IMR-90 (cell line): Measurements from ENCODE around the gene MCRIP2. TPM values are rescaled to one million over a fixed set of nuclear protein-coding genes. Genes with fewer than 3 reads are reported as not detected.

Source experiments
- ATAC-seq: fragments of 200-7000 bp; cut with Tn5 transposase; 2 replicates; pipeline ENCODE4 v1.9.1; 2020; ENCODE audit warnings: low read depth, mild to moderate bottlenecking, moderate library complexity
- BruUV-seq: library from RNA; stranded (reverse); fragments of 400-500 nt; replicated peaks from 2 replicates; lab custom pipeline; 2021; lab: Mats Ljungman, UMichigan
- CTCF ChIA-PET: fragments of 300-600 bp; formaldehyde crosslinking; extraction: SDS; loops from one replicate; lab custom pipeline; 2021; ENCODE audit warnings: antibody characterized with exemption; lab: Yijun Ruan, JAX
- POLR2A ChIA-PET: fragments of 300-600 bp; sonication (Branson Sonifier 250); formaldehyde crosslinking; loops from one replicate; lab custom pipeline; 2022; ENCODE audit warnings: antibody characterized with exemption; ENCODE audit not compliant: unreplicated experiment; lab: Charles Lee
- DNase-seq: peaks from one replicate; pipeline ENCODE4 v3.0.0; 2013
- H2AFZ ChIP-seq: replicated peaks from 2 replicates; pipeline ENCODE3; 2013; ENCODE audit warnings: low read length, mild to moderate bottlenecking; ENCODE audit not compliant: poor library complexity
- H2AK5ac ChIP-seq: 2 replicates; pipeline ENCODE4 v1.6.1; 2013; ENCODE audit warnings: low read depth, low read length, inconsistent platforms
- H2AK9ac ChIP-seq: replicated peaks from 2 replicates; pipeline ENCODE3; 2013; ENCODE audit warnings: mild to moderate bottlenecking, low read depth, low read length, moderate library complexity; ENCODE audit not compliant: poor library complexity
- H2BK120ac ChIP-seq: 2 replicates; pipeline ENCODE4 v1.6.1; 2013; ENCODE audit warnings: low read depth, low read length, inconsistent platforms
- H2BK15ac ChIP-seq: 3 replicates; pipeline ENCODE4 v1.6.1; 2013; ENCODE audit warnings: low read depth, low read length, inconsistent platforms
- H2BK20ac ChIP-seq: 2 replicates; pipeline ENCODE4 v1.6.1; 2013; ENCODE audit warnings: low read depth, mild to moderate bottlenecking, inconsistent platforms, low read length, moderate library complexity
- H2BK5ac ChIP-seq: 2 replicates; pipeline ENCODE4 v1.6.1; 2013; ENCODE audit warnings: mild to moderate bottlenecking, low read depth, low read length, inconsistent platforms; ENCODE audit not compliant: poor library complexity, severe bottlenecking
- H3K14ac ChIP-seq: replicated peaks from 2 replicates; pipeline ENCODE4 v1.6.1; 2013; ENCODE audit warnings: low read depth, low read length, inconsistent platforms
- H3K18ac ChIP-seq: 2 replicates; pipeline ENCODE4 v1.6.1; 2013; ENCODE audit warnings: low read depth, low read length, control low read depth
- H3K23ac ChIP-seq: 2 replicates; pipeline ENCODE4 v1.6.1; 2013; ENCODE audit warnings: low read depth, low read length, inconsistent platforms
- H3K27ac ChIP-seq: 2 replicates; pipeline ENCODE4 v1.5.1; 2013; ENCODE audit warnings: mild to moderate bottlenecking, control low read depth, low read length; ENCODE audit not compliant: insufficient read depth
- H3K27me3 ChIP-seq: 2 replicates; pipeline ENCODE4 v1.6.1; 2013; ENCODE audit warnings: low read length; ENCODE audit not compliant: control insufficient read depth, insufficient read depth
- H3K36me3 ChIP-seq: 2 replicates; pipeline ENCODE4 v1.6.1; 2013; ENCODE audit warnings: low read length, mixed read lengths; ENCODE audit not compliant: control insufficient read depth, insufficient read depth
- H3K4ac ChIP-seq: 2 replicates; pipeline ENCODE4 v1.6.1; 2013; ENCODE audit warnings: low read depth, low read length, inconsistent platforms
- H3K4me1 ChIP-seq: 2 replicates; pipeline ENCODE4 v1.6.1; 2013; ENCODE audit warnings: low read length, mixed read lengths; ENCODE audit not compliant: control insufficient read depth, insufficient read depth
- H3K4me2 ChIP-seq: 2 replicates; pipeline ENCODE4 v1.6.1; 2013; ENCODE audit warnings: low read depth, mild to moderate bottlenecking, control low read depth, low read length, moderate library complexity
- H3K4me3 ChIP-seq: 2 replicates; pipeline ENCODE4 v1.5.1; 2013; ENCODE audit warnings: low read depth, mild to moderate bottlenecking, control low read depth, low read length, moderate library complexity; ENCODE audit not compliant: insufficient read depth
- H3K56ac ChIP-seq: 2 replicates; pipeline ENCODE4 v1.6.1; 2013; ENCODE audit warnings: low read length, inconsistent platforms; ENCODE audit not compliant: insufficient read depth; ENCODE audit errors: extremely low read depth
- H3K79me1 ChIP-seq, 2 experiments: 2 replicates each; pipeline ENCODE4 v1.6.1; 2013; ENCODE audit warnings: low read length in 2 of 2, inconsistent platforms in 1 of 2, low read depth in 1 of 2
- H3K9ac ChIP-seq: 2 replicates; pipeline ENCODE4 v1.6.1; 2013; ENCODE audit warnings: low read depth, low read length, control low read depth
- H3K9me1 ChIP-seq: 2 replicates; pipeline ENCODE4 v1.6.1; 2013; ENCODE audit warnings: low read length, inconsistent platforms; ENCODE audit not compliant: insufficient read depth
- H3K9me3 ChIP-seq: 2 replicates; pipeline ENCODE4 v1.6.1; 2013; ENCODE audit warnings: low read length; ENCODE audit not compliant: control insufficient read depth, insufficient read depth
- H4K20me1 ChIP-seq: 2 replicates; pipeline ENCODE4 v1.6.1; 2013; ENCODE audit warnings: low read length, inconsistent platforms; ENCODE audit not compliant: insufficient read depth
- H4K5ac ChIP-seq: 2 replicates; pipeline ENCODE4 v1.6.1; 2013; ENCODE audit warnings: mild to moderate bottlenecking, low read depth, low read length, control low read depth
- H4K8ac ChIP-seq, 2 experiments: 2 replicates each; pipeline ENCODE4 v1.6.1; 2013; ENCODE audit warnings: low read depth in 2 of 2, low read length in 2 of 2, control low read depth in 1 of 2, inconsistent platforms in 1 of 2
- H4K91ac ChIP-seq: 2 replicates; pipeline ENCODE4 v1.6.1; 2013; ENCODE audit warnings: low read depth, low read length, inconsistent platforms; ENCODE audit not compliant: insufficient read depth
- MAZ ChIP-seq: IDR thresholded peaks from 2 replicates; pipeline ENCODE4 v1.6.1; 2012; ENCODE audit warnings: low read depth, mild to moderate bottlenecking, low read length, improper control_type of control experiment, moderate library complexity, borderline replicate concordance
- NFE2L2 ChIP-seq: fragments of 150-350 bp; IDR thresholded peaks from 2 replicates; pipeline ENCODE4 v1.6.1; 2016; ENCODE audit warnings: low read depth, mild to moderate bottlenecking, low read length
- POLR2A ChIP-seq: IDR thresholded peaks from 2 replicates; pipeline ENCODE4 v1.6.1; 2012; ENCODE audit warnings: mild to moderate bottlenecking, low read depth, low read length
- RAD21 ChIP-seq: IDR thresholded peaks from 2 replicates; pipeline ENCODE4 v1.6.1; 2012; ENCODE audit warnings: low read length, improper control_type of control experiment
- RFX5 ChIP-seq: IDR thresholded peaks from 2 replicates; pipeline ENCODE4 v1.8.0; 2012; ENCODE audit warnings: low read depth, mild to moderate bottlenecking, low read length, moderate library complexity
- SMC3 ChIP-seq: fragments of 150-350 bp; IDR thresholded peaks from 2 replicates; pipeline ENCODE4 v1.6.1; 2016; ENCODE audit warnings: low read depth, mild to moderate bottlenecking, antibody characterized with exemption, low read length, moderate library complexity
- WGBS, 2 experiments: methylation state at CpG; one replicate each; pipeline versions ENCODE4 v1.1.5 to v1.1.7; 2013; ENCODE audit warnings: missing lambda C conversion rate in 2 of 2; ENCODE audit not compliant: insufficient read length in 1 of 2; ENCODE audit errors: extremely low coverage in 2 of 2; 5-methylcytosine and 5-hydroxymethylcytosine counted together
- dilution Hi-C: fragments of 300-500 bp; cut with HindIII; formaldehyde crosslinking; loops from one replicate; pipeline ENCODE4 v1.14.3; 2018; ENCODE audit warnings: low sequenced_read_pairs; ENCODE audit not compliant: unreplicated experiment
- in situ Hi-C: fragments of 300-500 bp; cut with MboI; formaldehyde crosslinking; loops from 3 replicates; pipeline ENCODE4 v1.14.3; 2019; ENCODE audit warnings: low sequenced_read_pairs, inconsistent platforms, mixed read lengths
- intact Hi-C: fragments of 100-400 bp; cut with micrococcal nuclease; formaldehyde crosslinking; loops from 2 replicates; pipeline ENCODE4 v1.10.0; 2022
- polyA plus RNA-seq, 3 experiments: library from polyadenylated mRNA; depleted of rRNA; stranded (reverse); fragments of >200 nt; gene quantifications; 2 replicates each; pipeline ENCODE4 v1.2.3, GENCODE V29; 2012; ENCODE audit warnings: low replicate concordance in 1 of 3
- total RNA-seq: library from RNA; depleted of rRNA; stranded (reverse); fragments of >200 nt; gene quantifications from 2 replicates; pipeline ENCODE4 v1.2.3, GENCODE V29; 2012
- TF ChIP-seq, protein P1 (sequence below): fragments of 150-350 bp; IDR thresholded peaks from 2 replicates; pipeline ENCODE4 v1.6.1; 2016; ENCODE audit warnings: low read depth, mild to moderate bottlenecking, low read length, moderate library complexity, borderline replicate concordance
- TF ChIP-seq, protein P2 (sequence below): conservative IDR thresholded peaks from 2 replicates; pipeline ENCODE4 v1.5.1; 2012; ENCODE audit warnings: mild to moderate bottlenecking, low read depth, low read length, improper control_type of control experiment

The MCRIP2 gene
- total and polyA plus RNA-seq, 2 of the 4 experiments (the other 2 are of a cell fraction) = 6.3 to 19.6 TPM

DNA sequence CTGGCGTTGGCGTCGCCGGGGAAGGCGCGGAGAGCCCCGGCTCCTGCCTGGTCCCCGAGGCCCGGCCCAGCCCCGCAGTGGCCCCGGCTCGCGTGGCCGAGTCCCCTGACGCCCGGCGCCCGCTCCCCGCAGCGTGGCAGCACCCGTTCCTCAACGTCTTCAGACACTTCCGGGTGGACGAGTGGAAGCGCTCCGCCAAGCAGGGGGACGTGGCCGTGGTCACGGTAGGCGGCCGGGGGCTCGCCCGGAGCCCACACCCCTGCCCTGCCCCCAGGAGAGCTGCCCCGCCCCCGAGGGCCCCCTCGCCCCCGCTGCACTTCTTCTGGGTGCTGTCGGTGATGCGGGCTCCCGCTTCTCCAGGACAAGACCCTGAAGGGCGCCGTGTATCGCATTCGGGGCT is 8.0 kb downstream of the MCRIP2 start (continued):
- TF ChIP-seq NFE2L2 (no peak), MAZ (no peak), RFX5 (no peak), POLR2A (no peak), SMC3 (no peak)
- TF ChIP-seq, protein P1, sequence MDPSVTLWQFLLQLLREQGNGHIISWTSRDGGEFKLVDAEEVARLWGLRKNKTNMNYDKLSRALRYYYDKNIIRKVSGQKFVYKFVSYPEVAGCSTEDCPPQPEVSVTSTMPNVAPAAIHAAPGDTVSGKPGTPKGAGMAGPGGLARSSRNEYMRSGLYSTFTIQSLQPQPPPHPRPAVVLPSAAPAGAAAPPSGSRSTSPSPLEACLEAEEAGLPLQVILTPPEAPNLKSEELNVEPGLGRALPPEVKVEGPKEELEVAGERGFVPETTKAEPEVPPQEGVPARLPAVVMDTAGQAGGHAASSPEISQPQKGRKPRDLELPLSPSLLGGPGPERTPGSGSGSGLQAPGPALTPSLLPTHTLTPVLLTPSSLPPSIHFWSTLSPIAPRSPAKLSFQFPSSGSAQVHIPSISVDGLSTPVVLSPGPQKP = no peak

DNA sequence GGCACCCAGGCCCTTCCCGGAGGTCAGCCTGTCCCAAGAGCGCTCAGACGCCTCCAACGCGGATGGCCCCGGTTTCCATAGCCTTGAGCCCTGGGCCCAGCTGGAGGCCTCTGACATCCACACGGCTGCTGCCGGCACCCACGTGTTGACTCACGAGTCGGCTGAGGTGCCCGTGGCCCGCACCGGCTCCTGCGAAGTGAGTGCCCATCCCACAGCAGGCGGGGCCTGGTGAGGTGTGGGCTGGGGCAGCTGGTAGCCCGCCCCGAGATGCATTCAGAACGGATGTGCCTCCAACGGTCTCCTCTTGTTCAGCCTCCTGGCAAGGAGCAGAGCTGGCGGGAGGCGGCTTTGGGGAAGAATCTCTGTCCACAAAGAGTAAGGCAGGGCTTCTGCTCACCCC is 10.2 kb downstream of the MCRIP2 start:
- no peak overlapping the region for H4K8ac ChIP-seq
- ChIA-PET CTCF (no interaction called here), POLR2A (no interaction called here)
- H4K5ac ChIP-seq = no peak overlapping the region
- 87% methylated on average over 17 of the region's 22 CpGs; no CpG with 5 or more reads in 1 of the 2 experiments for WGBS, 2 experiments
- no peak overlapping the region for H2AK5ac ChIP-seq
- H3K36me3 ChIP-seq = peaks cover 3% of the 10 kb centered on the region; the same call in 1 of the 2 replicates
- no peak overlapping the region for H2BK20ac ChIP-seq
- H3K9ac ChIP-seq = no peak overlapping the region
- H3K9me1 ChIP-seq = peaks cover 12% of the 10 kb centered on the region; the same call in 1 of the 2 replicates
- BruUV-seq = no TSS peak
- H3K14ac ChIP-seq = no peak overlapping the region
- no peak overlapping the region for H2BK120ac ChIP-seq
- H3K27ac ChIP-seq = no peak overlapping the region
- H3K4me3 ChIP-seq = no peak overlapping the region
- ATAC-seq (no peak), DNase-seq (no peak)
- no peak overlapping the region for H2AFZ ChIP-seq
- no peaks in the 10 kb centered on the region for H3K27me3 ChIP-seq
- peaks cover 12% of the 10 kb centered on the region for H3K4me1 ChIP-seq
- H2AK9ac ChIP-seq = no peak overlapping the region
- no peaks in the 10 kb centered on the region for H4K20me1 ChIP-seq
- no peak overlapping the region for H4K91ac ChIP-seq
- peaks cover 10 to 31% of the 10 kb centered on the region in 2 experiments; a peak in 3 of 4 replicates for H3K79me1 ChIP-seq
- H3K9me3 ChIP-seq = no peaks in the 10 kb centered on the region
- H2BK5ac ChIP-seq = no peak overlapping the region
- dilution Hi-C loops = no loop called here
- no peak overlapping the region for H3K18ac ChIP-seq
- intact Hi-C loops = no loop called here
- H2BK15ac ChIP-seq = no peak overlapping the region
- no peak for TF ChIP-seq RAD21
- TF ChIP-seq, protein P2, sequence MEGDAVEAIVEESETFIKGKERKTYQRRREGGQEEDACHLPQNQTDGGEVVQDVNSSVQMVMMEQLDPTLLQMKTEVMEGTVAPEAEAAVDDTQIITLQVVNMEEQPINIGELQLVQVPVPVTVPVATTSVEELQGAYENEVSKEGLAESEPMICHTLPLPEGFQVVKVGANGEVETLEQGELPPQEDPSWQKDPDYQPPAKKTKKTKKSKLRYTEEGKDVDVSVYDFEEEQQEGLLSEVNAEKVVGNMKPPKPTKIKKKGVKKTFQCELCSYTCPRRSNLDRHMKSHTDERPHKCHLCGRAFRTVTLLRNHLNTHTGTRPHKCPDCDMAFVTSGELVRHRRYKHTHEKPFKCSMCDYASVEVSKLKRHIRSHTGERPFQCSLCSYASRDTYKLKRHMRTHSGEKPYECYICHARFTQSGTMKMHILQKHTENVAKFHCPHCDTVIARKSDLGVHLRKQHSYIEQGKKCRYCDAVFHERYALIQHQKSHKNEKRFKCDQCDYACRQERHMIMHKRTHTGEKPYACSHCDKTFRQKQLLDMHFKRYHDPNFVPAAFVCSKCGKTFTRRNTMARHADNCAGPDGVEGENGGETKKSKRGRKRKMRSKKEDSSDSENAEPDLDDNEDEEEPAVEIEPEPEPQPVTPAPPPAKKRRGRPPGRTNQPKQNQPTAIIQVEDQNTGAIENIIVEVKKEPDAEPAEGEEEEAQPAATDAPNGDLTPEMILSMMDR = no peak
- TF ChIP-seq, protein P1 = no peak
- in situ Hi-C loops = no loop called here
- H3K23ac ChIP-seq = no peak overlapping the region
- H3K56ac ChIP-seq = no peak overlapping the region
- no peak overlapping the region for H3K4me2 ChIP-seq
- H3K4ac ChIP-seq = no peak overlapping the region
